ENCODE measurements around the gene PAMR1.
"Not testable (repeated sequence)": the region's sequence is repeated elsewhere in the genome, so short reads cannot be mapped to it uniquely, and the experiment has no call there.

PAMR1 gene

GRCh38 chr11:35525501-35526175 lies at the start of gene PAMR1:
Gene PAMR1, minus strand, starts transcription at chr11:35525616. Its CDS starts 31 bp downstream, at chr11:35525585.
- no peak for DNase-seq

- no peak for DNase-seq
Measured at GRCh38 chr11:35571696-35572095, 46.3 kb upstream of the PAMR1 start.

- DNase-seq, result no peak
Measured at GRCh38 chr11:35567737-35568465, 42.5 kb upstream of the PAMR1 start.

- DNase-seq, result no peak
Measured at GRCh38 chr11:35566885-35567284, 41.5 kb upstream of the PAMR1 start.

GRCh38 chr11:35566181-35566580 lies 40.8 kb upstream of the PAMR1 start:
- DNase-seq, result no peak

GRCh38 chr11:35564245-35564595 lies 38.8 kb upstream of the PAMR1 start:
- no peak for DNase-seq

- DNase-seq, result no peak
Measured at GRCh38 chr11:35563484-35564244, 38.2 kb upstream of the PAMR1 start.

GRCh38 chr11:35559949-35560348 lies 34.5 kb upstream of the PAMR1 start:
- DNase-seq, result no peak

- DNase-seq, result no peak
Measured at GRCh38 chr11:35558513-35558912, 33.1 kb upstream of the PAMR1 start.

- DNase-seq, result no peak
Measured at GRCh38 chr11:35555488-35555887, 30.1 kb upstream of the PAMR1 start.

GRCh38 chr11:35554491-35555437 lies 29.3 kb upstream of the PAMR1 start:
- no peak for DNase-seq

GRCh38 chr11:35553831-35554230 lies 28.4 kb upstream of the PAMR1 start:
- no peak for DNase-seq

GRCh38 chr11:35553021-35553420 lies 27.6 kb upstream of the PAMR1 start:
- no peak for DNase-seq

- no peak for DNase-seq
Measured at GRCh38 chr11:35552616-35553015, 27.2 kb upstream of the PAMR1 start.

GRCh38 chr11:35550374-35551036 lies 25.1 kb upstream of the PAMR1 start:
- DNase-seq, result no peak

- DNase-seq, result no peak
Measured at GRCh38 chr11:35549787-35550186, 24.4 kb upstream of the PAMR1 start.

- no peak for DNase-seq
Measured at GRCh38 chr11:35548925-35549561, 23.6 kb upstream of the PAMR1 start.

GRCh38 chr11:35547995-35548394 lies 22.6 kb upstream of the PAMR1 start:
- not testable (repeated sequence) for DNase-seq

- DNase-seq, result no peak
Measured at GRCh38 chr11:35546317-35546716, 20.9 kb upstream of the PAMR1 start.

- DNase-seq, result no peak
Measured at GRCh38 chr11:35545391-35546003, 20.1 kb upstream of the PAMR1 start.

- DNase-seq, result no peak
Measured at GRCh38 chr11:35543481-35543880, 18.1 kb upstream of the PAMR1 start.
